GM23248 (cell line): ENCODE results near the gene NBPF9. TPM values are rescaled to one million over a fixed set of nuclear protein-coding genes. Genes with fewer than 3 reads are reported as not detected.
"Not testable (repeated sequence)": the region's sequence is repeated elsewhere in the genome, so short reads cannot be mapped to it uniquely, and the experiment has no call there.

Experiments used
- DNase-seq: peaks from one replicate; pipeline ENCODE4 v3.0.0-alpha.2; 2015
- H2AFZ ChIP-seq: fragments of 200-600 bp; sonication (generic); 2 replicates; pipeline ENCODE4 v1.6.1; 2016; ENCODE audit warnings: antibody characterized with exemption
- H3F3A ChIP-seq: fragments of 200-600 bp; sonication (generic); 2 replicates; pipeline ENCODE4 v1.6.1; 2016; ENCODE audit warnings: mild to moderate bottlenecking, antibody characterized with exemption, mixed run types; ENCODE audit not compliant: insufficient read depth
- H3K27ac ChIP-seq: fragments of 200-600 bp; sonication (generic); 2 replicates; pipeline ENCODE4 v1.5.1; 2016; ENCODE audit warnings: mild to moderate bottlenecking
- H3K27me3 ChIP-seq: fragments of 200-600 bp; sonication (generic); replicated peaks from 2 replicates; pipeline ENCODE4 v1.6.1; 2016; ENCODE audit warnings: mild to moderate bottlenecking; ENCODE audit not compliant: insufficient read depth
- H3K36me3 ChIP-seq: fragments of 200-600 bp; sonication (generic); 2 replicates; pipeline ENCODE4 v1.6.1; 2016; ENCODE audit warnings: low read depth, mild to moderate bottlenecking
- H3K4me1 ChIP-seq: fragments of 200-600 bp; sonication (generic); 2 replicates; pipeline ENCODE4 v1.6.1; 2016; ENCODE audit warnings: mild to moderate bottlenecking; ENCODE audit not compliant: insufficient read depth
- H3K4me2 ChIP-seq: fragments of 200-600 bp; sonication (generic); one replicate; pipeline ENCODE4 v1.6.1; 2016; ENCODE audit warnings: mild to moderate bottlenecking; ENCODE audit not compliant: unreplicated experiment
- H3K4me3 ChIP-seq: fragments of 200-600 bp; sonication (generic); 2 replicates; pipeline ENCODE4 v1.5.1; 2016; ENCODE audit warnings: mild to moderate bottlenecking
- H3K79me2 ChIP-seq: fragments of 200-600 bp; sonication (generic); 2 replicates; pipeline ENCODE4 v1.6.1; 2016; ENCODE audit warnings: mild to moderate bottlenecking; ENCODE audit not compliant: insufficient read depth
- H3K9ac ChIP-seq: fragments of 200-600 bp; sonication (generic); 2 replicates; pipeline ENCODE4 v1.6.1; 2016; ENCODE audit warnings: mild to moderate bottlenecking
- H3K9me2 ChIP-seq: fragments of 200-600 bp; sonication (generic); 2 replicates; pipeline ENCODE4 v1.6.1; 2016; ENCODE audit warnings: mixed run types, mild to moderate bottlenecking, moderate library complexity; ENCODE audit not compliant: insufficient read depth
- H3K9me3 ChIP-seq: fragments of 200-600 bp; sonication (generic); one replicate; pipeline ENCODE4 v1.6.1; 2017; ENCODE audit warnings: low read depth
- H4K20me1 ChIP-seq: fragments of 200-600 bp; sonication (generic); 2 replicates; pipeline ENCODE4 v1.6.0; 2016; ENCODE audit not compliant: insufficient read depth
- WGBS, 2 experiments: methylation state at CpG; one replicate each; pipeline ENCODE4 v1.1.6; 2015 to 2017; ENCODE audit warnings: low lambda C conversion rate in 2 of 2, low coverage in 1 of 2; ENCODE audit errors: missing lambda C conversion rate in 2 of 2; 5-methylcytosine and 5-hydroxymethylcytosine counted together
- in situ Hi-C: fragments of 300-500 bp; cut with MboI; formaldehyde crosslinking; loops from 2 replicates; pipeline ENCODE4 v1.15.0; 2020
- polyA plus RNA-seq: library from polyadenylated mRNA; unstranded; fragments of >200 nt; fragmentation: Nextera tagmentation; extraction: Ambion mirVana; gene quantifications from 2 replicates; pipeline ENCODE4 v1.2.1, GENCODE V29; 2016
- total RNA-seq: library from RNA; depleted of rRNA; stranded (reverse); fragments of >200 nt; shearing (Covaris generic); gene quantifications from 2 replicates; pipeline ENCODE4 v1.2.3, GENCODE V29; 2014; rRNA removed

The NBPF9 gene, protein sequence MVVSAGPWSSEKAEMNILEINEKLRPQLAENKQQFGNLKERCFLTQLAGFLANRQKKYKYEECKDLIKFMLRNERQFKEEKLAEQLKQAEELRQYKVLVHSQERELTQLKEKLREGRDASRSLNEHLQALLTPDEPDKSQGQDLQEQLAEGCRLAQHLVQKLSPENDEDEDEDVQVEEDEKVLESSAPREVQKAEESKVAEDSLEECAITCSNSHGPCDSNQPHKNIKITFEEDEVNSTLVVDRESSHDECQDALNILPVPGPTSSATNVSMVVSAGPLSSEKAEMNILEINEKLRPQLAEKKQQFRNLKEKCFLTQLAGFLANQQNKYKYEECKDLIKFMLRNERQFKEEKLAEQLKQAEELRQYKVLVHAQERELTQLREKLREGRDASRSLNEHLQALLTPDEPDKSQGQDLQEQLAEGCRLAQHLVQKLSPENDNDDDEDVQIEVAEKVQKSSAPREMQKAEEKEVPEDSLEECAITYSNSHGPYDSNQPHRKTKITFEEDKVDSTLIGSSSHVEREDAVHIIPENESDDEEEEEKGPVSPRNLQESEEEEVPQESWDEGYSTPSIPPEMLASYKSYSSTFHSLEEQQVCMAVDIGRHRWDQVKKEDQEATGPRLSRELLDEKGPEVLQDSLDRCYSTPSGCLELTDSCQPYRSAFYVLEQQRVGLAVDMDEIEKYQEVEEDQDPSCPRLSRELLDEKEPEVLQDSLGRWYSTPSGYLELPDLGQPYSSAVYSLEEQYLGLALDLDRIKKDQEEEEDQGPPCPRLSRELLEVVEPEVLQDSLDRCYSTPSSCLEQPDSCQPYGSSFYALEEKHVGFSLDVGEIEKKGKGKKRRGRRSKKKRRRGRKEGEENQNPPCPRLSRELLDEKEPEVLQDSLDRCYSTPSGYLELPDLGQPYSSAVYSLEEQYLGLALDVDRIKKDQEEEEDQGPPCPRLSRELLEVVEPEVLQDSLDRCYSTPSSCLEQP (N-terminal part only)
- total RNA-seq (14.3 and 15.9 TPM in 2 replicates), polyA plus RNA-seq (8.0 and 9.4 TPM in 2 replicates)

GRCh38 chr1:149103109-149104081, at the start of gene NBPF9:
Gene NBPF9, minus strand, starts transcription at chr1:149103551. Its CDS starts 21,412 bp downstream, at chr1:149082139.
- Histone ChIP-seq H3K27ac (peak within 1 kb of the TSS; percentile 60), H3K79me2 (peaks cover 23% of the 10 kb centered on the region), H3K4me3 (peak within 1 kb of the TSS; percentile 67), H3K9ac (peak within 1 kb of the TSS; percentile 69), H3K4me2 (peak within 1 kb of the TSS; percentile 73), H2AFZ (0 out of 2 replicates have a peak within 1 kb of the TSS, but pooled peaks have one; percentile 45)
- H3K9me2 ChIP-seq, H3K27me3 ChIP-seq, H4K20me1 ChIP-seq, H3K36me3 ChIP-seq, H3K4me1 ChIP-seq, H3K9me3 ChIP-seq, H3F3A ChIP-seq, in situ Hi-C loops: not testable (repeated sequence)
- WGBS, 2 experiments: 0 to 1% methylated on average over 14 to 16 of the region's 85 CpGs
- DNase-seq: peak; percentile 39

DNA sequence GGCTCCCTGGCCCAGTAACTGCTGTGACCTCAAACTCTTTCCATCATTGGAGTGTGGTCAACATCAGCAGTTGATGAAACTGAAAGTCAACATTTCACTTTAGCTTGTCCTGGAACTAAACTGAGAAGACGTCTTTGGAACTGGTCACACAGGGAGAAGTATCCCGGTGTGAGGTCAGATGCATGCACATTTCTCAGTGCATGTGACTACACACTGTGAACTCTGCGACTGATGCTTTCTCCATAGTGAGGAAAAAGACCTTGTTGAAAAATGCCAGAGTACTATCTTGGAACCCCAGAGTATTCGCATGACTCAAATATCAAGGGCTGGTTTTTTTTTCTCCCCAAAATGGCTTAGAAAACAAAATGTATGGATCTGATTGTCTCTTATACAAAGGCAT, 46.6 kb upstream of the NBPF9 start:
- H3K9ac ChIP-seq, H3K9me2 ChIP-seq, H3K4me2 ChIP-seq, H3K36me3 ChIP-seq, H3K27ac ChIP-seq, H3K27me3 ChIP-seq, in situ Hi-C loops, H3K79me2 ChIP-seq, H3K4me1 ChIP-seq, DNase-seq, H3F3A ChIP-seq, H2AFZ ChIP-seq, H4K20me1 ChIP-seq, H3K4me3 ChIP-seq, H3K9me3 ChIP-seq: not testable (repeated sequence)
- WGBS, 2 experiments: 91 to 98% methylated on average over 4 of the region's 4 CpGs

DNA sequence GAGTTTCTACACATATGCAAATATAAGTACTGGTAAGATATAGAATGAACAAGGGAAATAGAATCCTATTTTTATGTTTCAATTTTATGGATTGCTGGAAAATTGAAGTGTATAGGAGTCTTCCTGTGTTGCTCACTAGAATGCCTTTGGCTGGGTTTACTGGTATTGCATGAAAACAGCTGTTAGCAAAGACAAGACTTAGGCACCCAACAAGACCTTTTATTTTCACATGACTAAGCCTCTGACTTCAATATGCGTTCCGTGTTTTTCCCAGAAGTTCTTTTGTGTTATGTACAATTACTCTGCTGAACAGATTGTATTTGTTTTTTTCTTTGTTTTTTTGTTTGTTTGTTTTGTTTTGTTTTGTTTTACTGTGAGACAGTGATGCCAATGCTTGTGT, 34.2 kb upstream of the NBPF9 start:
- H3K4me2 ChIP-seq, H3K27me3 ChIP-seq, H3K36me3 ChIP-seq, H3K9ac ChIP-seq, H2AFZ ChIP-seq, in situ Hi-C loops, H3K9me2 ChIP-seq, H3K4me1 ChIP-seq, H3K9me3 ChIP-seq, H3K4me3 ChIP-seq, H4K20me1 ChIP-seq, H3F3A ChIP-seq, H3K79me2 ChIP-seq, H3K27ac ChIP-seq: not testable (repeated sequence)
- DNase-seq: peak; percentile 45
- 12 to 21% methylated on average over 2 of the region's 2 CpGs for WGBS, 2 experiments

DNA sequence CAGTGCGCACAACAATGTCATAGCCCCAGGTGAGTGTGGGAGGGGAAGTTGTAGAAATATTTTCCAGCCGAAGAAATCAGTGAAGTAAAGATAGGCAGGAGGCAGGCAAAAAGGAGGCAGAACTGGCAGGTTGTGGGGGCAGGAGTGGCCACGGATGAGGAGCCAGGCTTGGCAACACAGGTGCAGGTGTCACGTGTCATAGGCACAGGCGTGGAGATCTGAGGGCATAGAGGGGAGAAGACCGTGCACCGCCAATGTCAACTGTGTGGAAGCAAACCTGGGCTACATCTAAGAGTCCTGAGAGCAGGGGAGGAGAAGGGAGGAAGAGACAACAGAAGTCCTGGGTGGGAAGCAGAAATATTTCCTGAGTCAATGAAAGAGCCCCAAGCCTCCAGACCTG, 27.6 kb upstream of the NBPF9 start:
- H3F3A ChIP-seq, H3K9me2 ChIP-seq, H3K9ac ChIP-seq, H3K4me3 ChIP-seq, H3K36me3 ChIP-seq, H3K27ac ChIP-seq, H3K9me3 ChIP-seq, H2AFZ ChIP-seq, H4K20me1 ChIP-seq, in situ Hi-C loops, DNase-seq, H3K4me2 ChIP-seq, H3K79me2 ChIP-seq, H3K4me1 ChIP-seq, H3K27me3 ChIP-seq: not testable (repeated sequence)
- WGBS, 2 experiments: 88 to 89% methylated on average over 7 of the region's 7 CpGs

- H3K27ac ChIP-seq, H3K79me2 ChIP-seq, H2AFZ ChIP-seq, DNase-seq, H3K9ac ChIP-seq, H3K9me3 ChIP-seq, H3K4me2 ChIP-seq, in situ Hi-C loops, H3K27me3 ChIP-seq, H3F3A ChIP-seq, H3K4me1 ChIP-seq, H3K9me2 ChIP-seq, H3K4me3 ChIP-seq, H4K20me1 ChIP-seq, H3K36me3 ChIP-seq: not testable (repeated sequence)
- 100% methylated on average over 4 of the region's 17 CpGs; no CpG with 5 or more reads in 1 of the 2 experiments for WGBS, 2 experiments
These were observed 25.9 kb upstream of the NBPF9 start for GRCh38 chr1:149129245-149129644.

DNA sequence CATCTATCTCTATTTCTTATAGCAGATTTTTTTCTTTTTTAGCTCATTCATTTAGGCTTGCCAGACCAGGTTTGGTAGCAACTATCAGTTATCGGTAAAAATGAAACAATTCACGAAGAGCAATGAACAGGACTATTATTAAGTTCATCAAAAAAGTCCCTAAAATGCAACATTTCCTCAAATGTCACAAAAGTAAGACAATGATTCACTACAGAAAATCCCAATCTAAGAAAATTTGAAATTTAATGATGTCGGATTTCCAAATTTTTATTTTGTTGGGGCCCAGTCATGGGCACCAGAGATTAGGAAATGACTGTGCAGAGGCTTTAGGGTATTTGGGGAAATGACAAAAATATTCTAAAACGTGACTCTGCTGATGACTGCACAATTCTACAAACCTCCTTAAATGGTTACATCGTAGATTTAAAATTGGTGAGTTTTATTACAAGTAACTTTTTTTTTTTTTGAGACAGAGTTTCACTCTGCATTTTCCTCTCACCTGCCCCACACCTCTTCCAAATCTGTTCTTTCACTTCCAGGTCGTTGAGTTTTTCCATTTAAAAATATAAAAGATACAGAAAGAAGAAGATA, 23.3 kb upstream of the NBPF9 start:
- H3K9me3 ChIP-seq, DNase-seq, H3K9ac ChIP-seq, H2AFZ ChIP-seq, H3F3A ChIP-seq, H3K79me2 ChIP-seq, H3K27me3 ChIP-seq, H3K4me3 ChIP-seq, H3K27ac ChIP-seq, H4K20me1 ChIP-seq, H3K4me1 ChIP-seq, H3K9me2 ChIP-seq, in situ Hi-C loops, H3K36me3 ChIP-seq, H3K4me2 ChIP-seq: not testable (repeated sequence)
- WGBS, 2 experiments: 79 to 88% methylated on average over 5 to 6 of the region's 6 CpGs
